Thoracic aorta endothelial cell (primary cell): Measurements from ENCODE around the gene TP53I13. TPM values are rescaled to one million over a fixed set of nuclear protein-coding genes. Genes with fewer than 3 reads are reported as not detected.

Experiments used
- total RNA-seq: library from RNA; depleted of rRNA; stranded (reverse); fragments of >200 nt; gene quantifications from 2 replicates; pipeline ENCODE4 v1.2.3, GENCODE V29; 2012

Gene TP53I13, protein sequence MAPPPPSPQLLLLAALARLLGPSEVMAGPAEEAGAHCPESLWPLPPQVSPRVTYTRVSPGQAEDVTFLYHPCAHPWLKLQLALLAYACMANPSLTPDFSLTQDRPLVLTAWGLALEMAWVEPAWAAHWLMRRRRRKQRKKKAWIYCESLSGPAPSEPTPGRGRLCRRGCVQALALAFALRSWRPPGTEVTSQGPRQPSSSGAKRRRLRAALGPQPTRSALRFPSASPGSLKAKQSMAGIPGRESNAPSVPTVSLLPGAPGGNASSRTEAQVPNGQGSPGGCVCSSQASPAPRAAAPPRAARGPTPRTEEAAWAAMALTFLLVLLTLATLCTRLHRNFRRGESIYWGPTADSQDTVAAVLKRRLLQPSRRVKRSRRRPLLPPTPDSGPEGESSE
- 25.3 and 26.7 TPM in 2 replicates for total RNA-seq

DNA sequence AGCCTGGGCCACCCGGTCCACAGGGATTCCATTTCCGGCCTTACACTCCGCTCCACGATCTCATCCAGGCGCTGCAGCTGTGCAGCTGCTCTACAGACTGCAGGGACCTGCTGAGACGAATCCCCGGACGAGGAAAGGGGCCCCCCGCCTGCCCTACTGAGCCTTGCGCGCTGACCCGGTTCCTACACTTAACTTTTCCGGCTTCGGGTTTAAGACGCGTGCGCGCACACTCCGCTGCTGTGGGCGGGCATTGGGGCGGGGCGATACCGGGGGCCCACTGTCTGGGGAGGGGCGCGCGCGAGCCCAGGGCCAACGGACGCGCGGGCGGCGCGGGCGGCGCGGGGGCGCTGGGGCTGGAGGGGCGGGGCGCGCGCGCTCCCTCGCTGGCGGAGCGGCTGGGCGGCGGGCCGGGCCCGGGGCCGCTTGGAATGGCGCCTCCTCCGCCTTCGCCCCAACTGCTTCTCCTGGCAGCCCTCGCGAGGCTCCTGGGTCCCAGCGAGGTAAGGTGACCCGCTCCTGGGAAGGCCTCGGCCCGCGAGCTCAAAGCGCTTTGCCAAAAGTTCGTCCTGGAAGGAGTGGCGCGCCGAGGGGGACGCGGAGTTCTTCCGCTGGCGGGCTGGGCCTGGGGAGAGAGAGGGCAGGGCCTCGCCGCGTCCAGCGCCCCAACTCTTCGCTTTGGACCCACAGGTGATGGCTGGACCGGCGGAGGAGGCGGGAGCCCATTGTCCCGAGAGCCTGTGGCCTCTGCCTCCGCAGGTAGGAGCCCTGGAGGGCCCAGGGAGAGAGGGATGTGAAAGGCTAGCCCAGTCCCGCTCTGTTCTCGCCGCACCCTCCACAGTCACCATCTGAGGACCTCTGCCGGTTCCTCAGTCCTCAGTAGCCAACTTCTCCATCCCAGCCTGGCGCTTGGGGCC lies at the start of gene TP53I13:
TP53I13 (plus strand) TSS at position 371 of the 914 bp plus-strand sequence; CDS start at position 429, 58 bp downstream.

DNA sequence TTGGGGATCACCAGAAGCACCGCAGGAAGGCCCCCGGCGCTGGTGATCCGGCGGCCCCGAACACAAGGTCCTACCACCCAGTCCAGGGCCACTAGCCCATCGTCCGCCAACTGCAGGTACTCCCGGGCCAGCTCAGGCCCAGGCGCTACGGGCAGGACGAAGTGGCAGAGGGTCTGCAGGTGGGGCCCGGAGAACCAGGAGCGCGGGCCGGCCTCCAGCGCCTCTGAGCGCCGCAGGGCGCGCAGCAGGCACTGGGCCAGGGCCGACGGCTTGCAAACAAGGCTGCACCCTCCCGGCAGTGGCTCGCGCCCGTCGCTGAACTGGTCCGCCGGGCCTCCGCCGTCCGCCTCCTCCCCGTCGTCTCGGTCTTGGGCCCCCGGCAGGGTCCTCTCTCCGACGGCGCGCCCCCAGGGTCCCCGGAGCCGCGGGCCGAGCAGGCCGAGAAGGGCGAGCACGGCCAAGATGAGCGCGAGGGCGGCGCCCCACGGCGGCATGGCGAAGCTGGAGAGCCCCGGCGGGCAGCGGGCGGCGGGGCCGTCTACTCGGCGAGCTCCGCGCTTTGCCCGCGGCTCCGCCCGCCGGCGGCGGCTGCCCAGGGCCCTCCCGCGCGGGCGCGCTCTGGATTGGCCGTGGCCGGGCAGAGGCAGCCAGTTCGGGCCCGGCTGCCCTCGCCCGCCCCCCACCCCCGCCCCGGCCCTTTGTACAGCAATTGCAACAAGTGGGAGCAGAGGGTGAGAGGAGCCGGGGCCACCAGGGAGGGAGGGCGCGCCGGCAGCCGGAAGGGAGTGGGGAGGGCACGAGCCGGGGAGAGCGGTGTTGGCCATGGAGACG lies 1.8 kb upstream of the TP53I13 start, which contains the start of gene ABHD15:
ABHD15 (minus strand) TSS at position 565 of the 831 bp plus-strand sequence; CDS start at position 494, 71 bp downstream.

DNA sequence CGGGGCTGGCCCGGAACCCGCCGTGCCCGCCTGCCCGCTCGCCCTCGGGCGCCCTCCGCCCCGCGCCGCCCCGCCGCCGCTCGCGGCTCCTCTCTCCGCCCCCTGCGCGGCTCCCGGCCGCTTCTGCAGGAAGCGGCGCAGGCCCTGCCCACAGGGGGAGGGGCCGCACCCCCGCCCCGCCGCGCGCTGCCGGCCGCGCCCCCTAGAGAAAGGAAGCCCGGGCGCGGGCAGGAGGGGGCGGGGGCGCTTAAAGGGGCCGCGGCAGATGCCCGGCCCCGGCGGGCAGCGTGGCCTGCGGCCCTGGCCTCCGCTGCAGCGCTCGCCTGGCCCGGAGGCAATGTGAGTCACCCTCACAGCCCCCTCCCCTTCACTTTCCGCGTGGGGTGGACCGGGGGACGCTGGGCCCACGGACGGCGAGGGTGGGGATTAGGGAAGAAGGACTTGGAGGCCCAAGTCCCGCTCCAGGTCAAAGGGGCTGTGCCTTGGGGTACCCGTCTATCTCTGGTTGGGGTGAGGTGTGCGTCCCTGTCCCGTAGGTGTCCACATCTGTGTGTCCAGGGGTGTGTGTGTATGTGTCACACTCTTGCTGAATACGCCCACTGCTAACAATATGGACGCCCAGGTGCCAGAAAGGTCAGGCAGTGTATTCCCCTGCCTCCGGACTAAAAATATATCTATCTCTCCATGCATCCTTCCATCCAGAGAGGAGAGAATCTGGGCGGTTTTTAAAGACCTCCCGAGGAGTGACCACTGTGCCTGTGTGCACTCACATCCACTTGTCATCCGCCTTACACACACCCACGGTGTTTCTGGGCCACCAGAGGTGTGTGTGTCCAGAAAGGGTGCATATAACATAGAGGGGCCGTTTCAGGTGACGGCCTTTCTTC lies 21.3 kb downstream of the TP53I13 start, which contains the start of gene GIT1:
GIT1 (minus strand) TSS at position 125 of the 887 bp plus-strand sequence. CDS start 270 bp downstream, outside the sequence.

DNA sequence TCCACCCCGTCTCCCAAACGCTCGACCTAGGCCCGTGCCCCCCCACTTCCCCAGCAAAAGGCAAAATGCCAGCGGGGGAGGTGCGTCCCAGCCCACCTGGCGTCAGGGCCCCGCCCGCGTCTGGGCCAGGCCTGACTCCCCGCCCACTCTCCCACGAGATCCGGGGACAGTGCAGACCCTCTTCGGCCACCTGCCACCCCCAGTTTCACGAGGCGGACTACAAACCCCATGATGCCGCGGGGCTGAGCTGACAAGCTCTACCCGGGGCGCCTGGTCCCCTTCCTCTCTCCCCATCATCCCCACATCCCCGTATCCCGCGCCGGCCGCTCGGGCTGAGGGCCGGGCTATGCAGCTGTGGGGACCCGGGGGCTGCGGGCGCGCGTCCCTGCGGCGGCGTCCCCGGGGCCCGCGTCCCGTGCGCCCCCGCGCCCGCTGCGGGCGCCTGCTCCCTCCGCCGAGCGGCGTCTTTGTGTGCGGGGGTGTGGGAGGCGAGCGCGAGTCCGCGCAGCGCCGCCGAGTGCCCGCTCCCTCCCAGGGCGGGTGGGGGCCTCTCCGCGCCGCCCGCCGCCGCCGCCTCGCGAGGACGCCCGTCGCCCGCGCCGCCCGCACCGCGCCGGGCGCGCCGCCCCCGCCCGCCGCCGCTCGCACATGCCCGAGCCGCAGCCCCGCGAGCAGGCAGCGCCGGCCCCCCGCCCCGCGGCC lies 24.5 kb downstream of the TP53I13 start, which contains the start of gene ANKRD13B:
ANKRD13B (plus strand) TSS at position 283 of the 702 bp plus-strand sequence. CDS start 490 bp downstream, outside the sequence.

Other genes with a start within 250 kb of the TP53I13 start
- gene TAOK1, start 178.3 kb upstream of the TP53I13 start, total RNA-seq = 108 and 115 TPM in 2 replicates
- gene ABHD15, start 1.7 kb upstream of the TP53I13 start, total RNA-seq = 5.5 and 9.8 TPM in 2 replicates
- gene GIT1, start 20.9 kb downstream of the TP53I13 start, total RNA-seq = 59.8 and 75.4 TPM in 2 replicates
- gene ANKRD13B, start 24.4 kb downstream of the TP53I13 start, total RNA-seq = 16.9 and 19.5 TPM in 2 replicates
- gene CORO6, start 54.2 kb downstream of the TP53I13 start, total RNA-seq = 2.1 and 4.3 TPM in 2 replicates